Measurements from ENCODE around the gene TBC1D3L. TPM values are rescaled to one million over a fixed set of nuclear protein-coding genes. Genes with fewer than 3 reads are reported as not detected.

TBC1D3L gene
- 7.8 to 12.8 TPM (median 11.8 TPM) in 5 replicates for total RNA-seq (2022; extraction: Qiagen RNA extraction; ENCODE audit: low read depth)

DNA sequence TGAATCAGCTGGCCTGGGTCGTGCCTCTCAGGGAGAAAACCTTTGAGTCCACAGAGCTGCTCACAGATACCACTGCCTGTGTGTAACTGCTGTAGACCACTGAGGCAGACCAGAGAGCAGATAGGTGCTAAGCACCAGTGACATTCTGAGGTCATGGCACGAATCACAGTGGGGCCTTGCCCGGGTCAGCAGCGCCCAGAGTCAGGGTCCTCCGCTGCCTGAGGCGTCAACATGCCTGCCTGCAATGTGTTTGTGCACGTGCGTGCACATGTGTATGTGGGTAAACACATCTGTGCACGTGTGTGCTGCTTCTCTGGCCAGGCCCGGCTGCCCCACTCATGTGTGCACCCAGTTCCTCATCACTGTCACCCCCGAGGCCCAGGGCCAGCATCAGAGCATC is at the start of gene TBC1D3L:
Gene TBC1D3L (minus strand): TSS at position 101 of the 400 bp plus-strand sequence. CDS start 1,540 bp downstream, outside the sequence.

DNA sequence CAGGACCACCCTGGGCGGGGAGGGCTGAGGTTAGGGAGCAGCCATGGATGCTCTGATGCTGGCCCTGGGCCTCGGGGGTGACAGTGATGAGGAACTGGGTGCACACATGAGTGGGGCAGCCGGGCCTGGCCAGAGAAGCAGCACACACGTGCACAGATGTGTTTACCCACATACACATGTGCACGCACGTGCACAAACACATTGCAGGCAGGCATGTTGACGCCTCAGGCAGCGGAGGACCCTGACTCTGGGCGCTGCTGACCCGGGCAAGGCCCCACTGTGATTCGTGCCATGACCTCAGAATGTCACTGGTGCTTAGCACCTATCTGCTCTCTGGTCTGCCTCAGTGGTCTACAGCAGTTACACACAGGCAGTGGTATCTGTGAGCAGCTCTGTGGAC is 14.8 kb upstream of the TBC1D3L start, which contains the start of gene TBC1D3D:
Gene TBC1D3D (plus strand): TSS at position 301 of the 400 bp plus-strand sequence. CDS start 1,585 bp downstream, outside the sequence.

Other genes starting within 250 kb of the TBC1D3L start
- gene HNF1B, start 244.0 kb downstream of the TBC1D3L start, total RNA-seq (2022; extraction: Qiagen RNA extraction; ENCODE audit: low read depth) = 27.9 to 31.4 TPM (median 28.7 TPM) in 5 replicates
- not detected in 5 replicates for gene TBC1D3K, start 64.6 kb downstream of the TBC1D3L start, total RNA-seq (2022; extraction: Qiagen RNA extraction; ENCODE audit: low read depth)
- 0.06 to 0.08 TPM in 2 of 5 replicates, not detected in the others for gene TBC1D3D, start 14.9 kb upstream of the TBC1D3L start, total RNA-seq (2022; extraction: Qiagen RNA extraction; ENCODE audit: low read depth)
- 0.06 TPM in 1 of 5 replicates, not detected in the others for gene TBC1D3C, start 79.6 kb upstream of the TBC1D3L start, total RNA-seq (2022; extraction: Qiagen RNA extraction; ENCODE audit: low read depth)
- gene TBC1D3E, start 138.9 kb upstream of the TBC1D3L start, total RNA-seq (2022; extraction: Qiagen RNA extraction; ENCODE audit: low read depth) = not detected in 5 replicates
- gene TBC1D3, start 203.5 kb upstream of the TBC1D3L start, total RNA-seq (2022; extraction: Qiagen RNA extraction; ENCODE audit: low read depth) = not detected in 5 replicates